A549 (cell line): ENCODE results near the gene TMPRSS11F. TPM values are rescaled to one million over a fixed set of nuclear protein-coding genes. Genes with fewer than 3 reads are reported as not detected.
"Not testable (repeated sequence)": the region's sequence is repeated elsewhere in the genome, so short reads cannot be mapped to it uniquely, and the experiment has no call there.

Source experiments
- ATAC-seq, 2 experiments: fragments of 200-7000 bp in 1 of 2; fragments of >200 bp in 1 of 2; cut with Nextera tagmentation in 1 of 2; cut with Tn5 transposase in 1 of 2; 3 replicates each; pipeline versions ENCODE4 v1.8.0 to v1.9.1; 2018 to 2020; ENCODE audit warnings: mild to moderate bottlenecking in 1 of 2, moderate library complexity in 1 of 2
- CTCF ChIA-PET: fragments of 300-600 bp; sonication (Branson Sonifier 250); formaldehyde crosslinking; extraction: SDS; loops from one replicate; lab custom pipeline; 2021; ENCODE audit warnings: antibody characterized with exemption, inconsistent platforms; lab: Yijun Ruan, JAX
- POLR2A ChIA-PET: fragments of 350-600 bp; formaldehyde crosslinking; extraction: SDS; loops from one replicate; lab custom pipeline; 2021; ENCODE audit warnings: antibody characterized with exemption, inconsistent platforms; lab: Yijun Ruan, JAX
- DNase-seq, 2 experiments: peaks; one replicate each; pipeline versions ENCODE4 v3.0.0 to v3.0.0-alpha.2; 2011 to 2016; ENCODE audit warnings: low read depth in 1 of 2, low spot score in 1 of 2
- FAIRE-seq: peaks from 2 replicates; lab custom pipeline; 2011; peaks lifted over from hg19 to GRCh38; lab: Jason Lieb, UNC
- H3K27ac ChIP-seq, 2 experiments: fragments of >200 bp; sonication (Bioruptor Twin); formaldehyde crosslinking; 3 replicates each; pipeline ENCODE4 v1.5.1; 2016 to 2017
- H3K4me1 ChIP-seq: fragments of >200 bp; sonication (Bioruptor Twin); formaldehyde crosslinking; 3 replicates; pipeline ENCODE4 v1.6.1; 2016
- H3K4me2 ChIP-seq: fragments of >200 bp; sonication (Bioruptor Twin); formaldehyde crosslinking; 3 replicates; pipeline ENCODE4 v1.6.1; 2016
- H3K4me3 ChIP-seq: fragments of >200 bp; sonication (Bioruptor Twin); formaldehyde crosslinking; 3 replicates; pipeline ENCODE4 v1.5.1; 2016
- H3K9me3 ChIP-seq: fragments of >200 bp; sonication (Bioruptor Twin); formaldehyde crosslinking; 3 replicates; pipeline ENCODE4 v1.6.1; 2016
- CBX2 ChIP-seq: fragments of 200-600 bp; sonication (generic); IDR thresholded peaks from 2 replicates; pipeline ENCODE4 v1.6.1; 2016; ENCODE audit warnings: low read depth, mild to moderate bottlenecking, borderline replicate concordance
- CBX8 ChIP-seq: fragments of 200-600 bp; sonication (generic); IDR thresholded peaks from 2 replicates; pipeline ENCODE4 v1.6.1; 2016
- CTCF ChIP-seq: fragments of >200 bp; sonication (Bioruptor Twin); formaldehyde crosslinking; IDR thresholded peaks from 3 replicates; pipeline ENCODE4 v1.5.1; 2016
- ELK1 ChIP-seq: fragments of 150-350 bp; IDR thresholded peaks from 2 replicates; pipeline ENCODE4 v1.6.1; 2014; ENCODE audit warnings: low read depth, mild to moderate bottlenecking, low read length
- FOXS1 ChIP-seq: fragments of 250-450 bp; sonication (Bioruptor Pico); IDR thresholded peaks from 2 replicates; pipeline ENCODE4 v1.5.0; 2020; ENCODE audit warnings: mild to moderate bottlenecking, moderate library complexity
- HEYL ChIP-seq: fragments of 250-450 bp; sonication (Bioruptor Pico); IDR thresholded peaks from 2 replicates; pipeline ENCODE4 v1.8.0; 2021; ENCODE audit warnings: mild to moderate bottlenecking, moderate library complexity
- HMGXB4 ChIP-seq: fragments of 250-450 bp; sonication (Bioruptor Pico); IDR thresholded peaks from 2 replicates; pipeline ENCODE4 v1.5.0; 2021; ENCODE audit warnings: mild to moderate bottlenecking, moderate library complexity, borderline replicate concordance
- HOXB13 ChIP-seq: fragments of 250-450 bp; sonication (Bioruptor Pico); IDR thresholded peaks from 2 replicates; pipeline ENCODE4 v1.5.0; 2020; ENCODE audit warnings: low read depth, mild to moderate bottlenecking, moderate library complexity
- MAX ChIP-seq: IDR thresholded peaks from 2 replicates; pipeline ENCODE4 v1.6.1; 2012
- NPAS2 ChIP-seq: fragments of 250-450 bp; sonication (Bioruptor Pico); IDR thresholded peaks from 2 replicates; pipeline ENCODE4 v1.8.0; 2022; ENCODE audit warnings: mild to moderate bottlenecking, moderate library complexity, borderline replicate concordance
- RCOR1 ChIP-seq: fragments of 150-350 bp; IDR thresholded peaks from 2 replicates; pipeline ENCODE4 v1.6.1; 2014; ENCODE audit warnings: antibody characterized with exemption, low read length, low read depth
- REST ChIP-seq: fragments of 200-600 bp; sonication (generic); IDR thresholded peaks from 2 replicates; pipeline ENCODE4 v1.6.1; 2016; ENCODE audit warnings: antibody characterized with exemption, mild to moderate bottlenecking, moderate library complexity
- RFX5 ChIP-seq: fragments of 450-650 bp; IDR thresholded peaks from 2 replicates; pipeline ENCODE4 v1.7.1; 2014; ENCODE audit warnings: antibody characterized with exemption, mild to moderate bottlenecking, moderate library complexity
- TP53 ChIP-seq: fragments of 250-450 bp; sonication (Bioruptor Pico); IDR thresholded peaks from 2 replicates; pipeline ENCODE4 v1.5.0; 2021; ENCODE audit warnings: mild to moderate bottlenecking, moderate library complexity
- USF2 ChIP-seq: fragments of 450-650 bp; IDR thresholded peaks from 2 replicates; pipeline ENCODE4 v1.6.1; 2014; ENCODE audit warnings: antibody characterized with exemption
- WGBS: methylation state at CpG from one replicate; pipeline ENCODE4 v1.1.6; 2017; ENCODE audit errors: missing lambda C conversion rate; 5-methylcytosine and 5-hydroxymethylcytosine counted together
- polyA plus RNA-seq, 4 experiments: library from polyadenylated mRNA; depleted of rRNA in 3 of 4; stranded (reverse); fragments of >200 nt; fragmentation: RNase III in 1 of 4; extraction: RNeasy Plus Mini Kit Qiagen cat#74134 plus additional on column Dnase treatment in 1 of 4; gene quantifications; 2 replicates in 3 of 4; 3 replicates in 1 of 4; pipeline ENCODE4 v1.2.3, GENCODE V29; 2011 to 2017

TMPRSS11F gene
- polyA plus RNA-seq, 2 of the 4 experiments (the other 2 are of a cell fraction) = not detected

GRCh38 chr4:68172147-68172546 is 42.5 kb upstream of the TMPRSS11F start:
- H3K4me3 ChIP-seq, H3K4me1 ChIP-seq, POLR2A ChIA-PET, H3K9me3 ChIP-seq, ATAC-seq, H3K4me2 ChIP-seq, DNase-seq, FAIRE-seq, H3K27ac ChIP-seq, CTCF ChIA-PET: not testable (repeated sequence)
- 41% methylated on average over 6 of the region's 6 CpGs for WGBS

GRCh38 chr4:68167706-68168105 is 38.0 kb upstream of the TMPRSS11F start:
- no peak for TF ChIP-seq MAX
- no peak for TF ChIP-seq TP53 (CRISPR knock-in tag)
- TF ChIP-seq CTCF = no peak
- TF ChIP-seq HOXB13 (CRISPR knock-in tag) = no peak
- TF ChIP-seq HEYL (CRISPR knock-in tag) = no peak
- TF ChIP-seq CBX8 = no peak
- TF ChIP-seq HMGXB4 (CRISPR knock-in tag) = no peak
- TF ChIP-seq USF2 = no peak
- no peak for TF ChIP-seq NPAS2 (CRISPR knock-in tag)
- TF ChIP-seq CBX2 = no peak
- TF ChIP-seq ELK1 = no peak
- TF ChIP-seq RFX5 = no peak
- no peak for TF ChIP-seq REST
- no peak for TF ChIP-seq RCOR1
- TF ChIP-seq FOXS1 = no peak
- TF ChIP-seq, all 56 proteins: peak for 0
- no peaks in the 10 kb centered on the region for H3K4me1 ChIP-seq
- H3K4me3 ChIP-seq = no peak overlapping the region
- FAIRE-seq (no peak), ATAC-seq (no peak), DNase-seq (no peak)
- 35% methylated on average over 3 of the region's 3 CpGs for WGBS
- no peak overlapping the region for H3K4me2 ChIP-seq
- ChIA-PET CTCF (interaction anchor here (0.8 kb wide), 1 partner anchor 8 kb away, joined by 3 read pairs; no protein-coding TSS in a partner anchor), POLR2A (no interaction called here)
- no peak overlapping the region for H3K27ac ChIP-seq
- H3K9me3 ChIP-seq = no peaks in the 10 kb centered on the region
